GM12892 (cell line): ENCODE results near the gene IL5. TPM values are rescaled to one million over a fixed set of nuclear protein-coding genes. Genes with fewer than 3 reads are reported as not detected.
"Not testable (repeated sequence)": the region's sequence is repeated elsewhere in the genome, so short reads cannot be mapped to it uniquely, and the experiment has no call there.

Source experiments
- DNase-seq: peaks from one replicate; pipeline ENCODE4 v3.0.0; 2011; ENCODE audit not compliant: insufficient read length
- FAIRE-seq: peaks from 2 replicates; lab custom pipeline; 2011; peaks lifted over from hg19 to GRCh38; lab: Jason Lieb, UNC
- POLR2A ChIP-seq: IDR thresholded peaks from 2 replicates; pipeline ENCODE4 v1.6.1; 2011; ENCODE audit warnings: low read depth, low read length, control low read depth
- POLR2AphosphoS5 ChIP-seq: IDR thresholded peaks from 2 replicates; pipeline ENCODE4 v1.6.1; 2011; ENCODE audit warnings: low read depth, low read length, control low read depth
- TAF1 ChIP-seq: IDR thresholded peaks from 2 replicates; pipeline ENCODE4 v1.6.1; 2011; ENCODE audit warnings: low read depth, mild to moderate bottlenecking, control low read depth, low read length, borderline replicate concordance
- polyA plus RNA-seq: library from polyadenylated mRNA; unstranded; fragments of >200 nt; gene quantifications from one replicate; pipeline ENCODE4 v1.2.1, GENCODE V29; 2012; ENCODE audit warnings: missing spikeins, inconsistent platforms; ENCODE audit not compliant: missing spikeins

Gene IL5
- not detected for polyA plus RNA-seq

- no peak for TF ChIP-seq TAF1
- TF ChIP-seq POLR2AphosphoS5 = no peak
- no peak for TF ChIP-seq POLR2A
- FAIRE-seq (no peak), DNase-seq (no peak)
These were observed at the start of gene IL5 for GRCh38 chr5:132543472-132544201. IL5 (minus strand) TSS chr5:132543522; CDS start chr5:132543478, 44 bp downstream.

GRCh38 chr5:132592521-132592920 lies 49.2 kb upstream of the IL5 start:
- DNase-seq (no peak), FAIRE-seq (no peak)
- TF ChIP-seq TAF1 (no peak), POLR2AphosphoS5 (no peak), POLR2A (no peak)

- TF ChIP-seq POLR2A (no peak), TAF1 (no peak), POLR2AphosphoS5 (no peak)
- DNase-seq (no peak), FAIRE-seq (no peak)
These were observed 47.8 kb upstream of the IL5 start for GRCh38 chr5:132591145-132591544.

GRCh38 chr5:132589467-132589866 lies 46.1 kb upstream of the IL5 start:
- TF ChIP-seq POLR2AphosphoS5 = no peak
- TF ChIP-seq POLR2A = no peak
- TF ChIP-seq TAF1 = no peak
- DNase-seq (no peak), FAIRE-seq (no peak)

- TF ChIP-seq TAF1 (no peak), POLR2A (no peak), POLR2AphosphoS5 (no peak)
- DNase-seq = no peak
- FAIRE-seq = peak; percentile 54
These were observed 42.7 kb upstream of the IL5 start for GRCh38 chr5:132586063-132586462.

- not testable (repeated sequence) for DNase-seq, FAIRE-seq
These were observed 41.2 kb upstream of the IL5 start for GRCh38 chr5:132584560-132584959.

- no peak for DNase-seq
- FAIRE-seq = no peak
- no peak for TF ChIP-seq TAF1
- TF ChIP-seq POLR2A = no peak
- TF ChIP-seq POLR2AphosphoS5 = no peak
These were observed 32.8 kb upstream of the IL5 start for GRCh38 chr5:132576123-132576522.

GRCh38 chr5:132566657-132567056 lies 23.3 kb upstream of the IL5 start:
- FAIRE-seq (no peak), DNase-seq (no peak)
- TF ChIP-seq POLR2AphosphoS5 (no peak), POLR2A (no peak), TAF1 (no peak)

GRCh38 chr5:132564555-132564954 lies 21.2 kb upstream of the IL5 start:
- not testable (repeated sequence) for FAIRE-seq, DNase-seq

GRCh38 chr5:132561601-132562000 lies 18.3 kb upstream of the IL5 start:
- FAIRE-seq = no peak
- TF ChIP-seq POLR2AphosphoS5 = no peak
- no peak for TF ChIP-seq TAF1
- no peak for TF ChIP-seq POLR2A
- DNase-seq = no peak

- no peak for FAIRE-seq
- TF ChIP-seq POLR2AphosphoS5 (no peak), TAF1 (no peak), POLR2A (no peak)
- no peak for DNase-seq
These were observed 16.2 kb upstream of the IL5 start for GRCh38 chr5:132559383-132560060.

- FAIRE-seq (peak; percentile 86), DNase-seq (peak; percentile 23)
- TF ChIP-seq POLR2AphosphoS5 (no peak), POLR2A (no peak), TAF1 (no peak)
These were observed 14.3 kb upstream of the IL5 start for GRCh38 chr5:132557478-132558172.
